HG03097 (cell line): ENCODE results near the gene PIK3IP1.
"Not testable (repeated sequence)": the region's sequence is repeated elsewhere in the genome, so short reads cannot be mapped to it uniquely, and the experiment has no call there.

Experiments
- ATAC-seq: cut with Tn5 transposase; IDR thresholded peaks from one replicate; pipeline ENCODE4 v1.9.1; 2021; ENCODE audit not compliant: unreplicated experiment, low FRiP score

PIK3IP1 gene

DNA sequence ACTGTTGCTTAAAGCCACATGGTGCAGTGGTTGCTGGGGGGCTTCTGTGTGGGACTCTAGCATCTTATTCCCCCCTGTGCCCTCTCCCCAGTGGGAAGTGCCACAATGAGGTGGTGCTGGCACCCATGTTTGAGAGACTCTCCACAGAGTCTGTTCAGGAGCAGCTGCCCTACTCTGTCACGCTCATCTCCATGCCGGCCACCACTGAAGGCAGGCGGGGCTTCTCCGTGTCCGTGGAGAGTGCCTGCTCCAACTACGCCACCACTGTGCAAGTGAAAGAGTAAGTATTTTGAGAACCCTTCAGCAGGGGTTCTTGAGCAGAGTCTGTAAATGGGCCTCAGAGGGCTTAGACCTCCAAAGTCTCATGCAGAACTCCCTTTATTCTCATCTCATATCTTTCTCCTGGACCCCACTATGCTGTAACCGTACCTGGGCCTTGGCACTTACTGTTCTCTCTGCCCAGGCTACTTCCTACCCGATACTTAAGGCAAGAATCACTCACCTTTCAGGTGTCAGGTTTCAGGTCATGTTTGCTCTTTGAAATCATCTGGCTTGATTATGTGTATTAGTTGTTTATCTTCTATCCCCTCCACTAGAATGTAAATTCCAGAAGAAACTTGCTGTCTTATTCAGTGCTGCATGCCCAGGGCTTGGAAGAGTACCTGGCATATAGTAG, 32.4 kb downstream of the PIK3IP1 start:
- no peak for ATAC-seq

DNA sequence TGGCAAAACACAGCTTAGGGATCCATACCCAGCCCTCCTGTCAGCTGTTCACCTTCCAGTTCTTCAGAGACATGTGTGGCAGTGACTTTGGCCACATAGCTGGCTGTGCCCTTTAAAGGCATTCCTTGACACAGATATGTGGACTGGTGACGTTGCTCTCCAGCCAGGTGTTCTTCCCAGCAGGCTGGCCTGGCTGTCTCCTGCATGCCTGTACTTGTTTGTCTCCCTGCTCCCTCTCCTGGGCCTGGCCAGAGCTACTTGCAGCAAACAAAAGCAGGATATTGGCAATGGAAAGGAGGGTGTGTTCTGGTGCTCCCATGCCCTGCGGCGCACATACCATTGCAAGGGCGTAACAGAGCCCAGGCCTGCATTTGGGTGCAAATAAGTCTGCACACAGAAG, 38.3 kb downstream of the PIK3IP1 start:
- no peak for ATAC-seq

- no peak for ATAC-seq
These were observed 41.3 kb downstream of the PIK3IP1 start for GRCh38 chr22:31250740-31251600.

DNA sequence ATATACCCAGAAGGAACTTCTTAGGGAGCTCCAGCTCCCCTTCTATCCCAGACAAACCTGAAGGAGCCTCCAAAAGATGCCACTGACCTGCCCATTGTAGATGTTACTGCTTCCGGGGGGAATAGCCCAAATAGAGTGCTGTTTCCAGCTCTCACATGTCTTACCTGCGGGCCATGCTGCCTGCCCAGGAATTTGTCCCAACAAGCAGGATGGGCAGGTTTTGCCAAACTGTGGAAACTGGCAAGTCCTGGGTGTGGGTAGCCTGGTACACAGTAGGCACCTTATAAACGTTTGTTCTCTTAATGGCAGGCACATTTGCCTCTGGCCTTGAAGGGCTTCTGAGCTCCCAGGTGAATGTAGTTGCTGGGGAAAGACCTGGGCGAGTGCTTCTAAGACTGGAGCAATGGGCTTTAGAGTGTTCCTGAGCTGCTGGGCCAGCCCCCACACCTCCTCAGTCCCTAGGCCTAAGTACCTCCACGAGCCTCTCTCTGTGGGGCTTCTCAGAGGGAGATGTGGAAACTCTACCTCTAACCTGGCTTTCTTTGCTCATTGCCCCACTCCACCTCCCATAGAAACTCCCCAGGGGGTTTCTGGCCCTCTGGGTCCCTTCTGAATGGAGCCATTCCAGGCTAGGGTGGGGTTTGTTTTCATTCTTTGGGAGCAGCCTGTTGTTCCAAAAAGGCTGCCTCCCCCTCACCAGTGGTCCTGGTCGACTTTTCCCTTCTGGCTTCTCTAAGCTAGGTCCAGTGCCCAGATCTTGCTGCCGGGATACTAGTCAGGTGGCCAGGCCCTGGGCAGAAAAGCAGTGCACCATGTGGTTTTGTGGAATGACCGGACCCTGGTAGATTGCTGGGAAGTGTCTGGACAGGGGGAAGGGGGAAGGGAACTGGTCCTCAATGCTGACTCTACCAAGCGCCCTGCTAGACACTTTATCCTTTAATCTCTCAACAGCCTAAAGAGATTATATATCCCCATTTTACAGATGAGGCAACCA, 43.0 kb downstream of the PIK3IP1 start:
- no peak for ATAC-seq

GRCh38 chr22:31248138-31248745, 44.0 kb downstream of the PIK3IP1 start:
- no peak for ATAC-seq

DNA sequence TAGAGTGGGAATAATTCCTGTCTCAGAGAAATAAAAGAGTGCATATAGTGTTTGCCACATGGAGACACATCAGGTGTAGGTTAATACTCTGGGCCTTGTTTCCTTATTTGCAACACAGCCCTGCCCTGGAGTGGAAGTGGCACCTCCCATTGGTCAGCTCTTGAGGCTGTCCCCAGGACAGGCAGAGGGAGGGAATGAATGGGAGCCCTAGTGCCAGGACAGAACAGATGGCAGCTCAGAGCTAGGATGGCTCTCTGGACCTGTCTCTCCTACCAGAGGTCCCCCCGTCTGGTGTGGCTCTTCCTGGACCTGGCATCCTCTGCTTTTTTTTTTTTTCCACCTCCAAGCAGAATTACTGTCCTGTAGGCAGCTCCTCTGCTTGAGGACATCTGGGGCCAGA, 44.6 kb downstream of the PIK3IP1 start:
- no peak for ATAC-seq

GRCh38 chr22:31246687-31247086, 45.6 kb downstream of the PIK3IP1 start:
- no peak for ATAC-seq

- ATAC-seq = not testable (repeated sequence)
These were observed 46.3 kb downstream of the PIK3IP1 start for GRCh38 chr22:31245998-31246397.

GRCh38 chr22:31244943-31245451, 47.3 kb downstream of the PIK3IP1 start:
- no peak for ATAC-seq

DNA sequence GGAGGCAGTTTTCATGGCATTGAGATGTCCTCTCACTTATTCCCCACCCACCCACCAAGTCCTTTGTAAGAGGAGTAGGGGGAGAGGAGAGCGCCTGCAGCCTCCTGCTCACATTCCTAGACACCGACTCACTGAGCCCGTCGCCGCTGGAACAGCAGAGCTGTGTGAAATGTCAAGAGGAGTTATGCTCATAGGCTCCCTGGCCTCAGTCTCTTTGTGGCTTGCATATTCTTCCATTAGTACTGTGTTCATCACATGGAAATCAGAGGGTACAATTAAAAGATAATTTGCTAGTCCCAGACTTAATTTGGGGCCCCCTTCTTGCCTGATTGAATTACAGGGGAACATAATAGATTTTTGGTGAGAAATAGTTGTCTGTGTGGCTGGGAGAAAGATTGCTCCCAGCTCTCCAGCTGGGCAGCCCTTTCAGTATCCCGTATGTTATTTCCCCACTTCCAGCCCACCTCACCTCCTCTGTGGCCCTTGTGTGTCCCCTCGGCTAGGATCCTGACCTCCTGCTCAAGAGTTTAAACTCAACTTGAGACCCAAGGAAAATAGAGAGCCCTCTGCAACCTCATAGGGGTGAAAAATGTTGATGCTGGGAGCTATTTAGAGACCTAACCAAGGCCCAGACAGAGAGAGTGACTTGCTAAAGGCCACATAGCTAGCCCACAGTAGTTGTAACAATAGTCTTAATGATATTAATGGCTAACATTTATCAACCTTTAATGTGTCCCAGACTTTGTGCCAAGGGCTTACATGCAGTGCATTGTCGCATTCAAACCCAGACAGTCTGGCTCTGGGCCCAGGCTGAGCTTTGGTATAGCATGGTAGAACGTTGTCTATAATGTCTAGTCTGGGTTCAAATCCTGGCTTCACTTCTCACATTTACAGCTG, 48.0 kb downstream of the PIK3IP1 start:
- no peak for ATAC-seq

DNA sequence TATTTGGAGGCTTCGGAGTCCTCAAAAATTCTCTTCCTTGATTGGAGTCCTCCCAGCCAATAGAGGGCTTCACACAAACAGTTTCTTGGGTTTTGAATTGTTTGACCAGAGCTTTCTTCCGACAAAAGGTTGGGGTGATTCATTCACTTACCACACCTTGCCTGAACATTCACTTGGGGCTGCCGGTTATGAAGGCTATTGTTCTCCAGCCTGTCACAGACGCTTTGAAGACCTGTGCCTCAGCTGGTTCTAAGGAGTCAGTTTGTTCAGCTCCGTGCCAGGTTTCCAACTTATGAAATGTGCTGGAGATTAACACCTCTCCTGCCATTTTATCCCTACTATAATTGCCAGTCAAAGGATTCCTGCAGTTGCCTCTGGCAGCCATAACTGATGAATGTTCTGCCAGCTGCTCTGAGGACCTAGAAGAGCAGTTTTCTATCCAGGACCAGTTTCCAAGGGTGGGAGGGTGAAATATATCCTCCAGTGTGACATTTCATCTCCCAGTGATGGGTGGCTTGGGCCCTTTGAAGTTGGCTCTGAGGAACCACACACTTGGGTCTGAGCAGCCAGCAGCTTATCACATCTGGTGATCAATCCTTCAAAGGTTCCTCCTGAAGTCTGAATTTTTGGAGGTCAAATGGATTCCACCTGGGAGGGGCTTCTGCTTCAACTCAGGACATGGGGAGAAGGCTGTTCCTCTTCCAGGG, 48.8 kb downstream of the PIK3IP1 start:
- no peak for ATAC-seq

GRCh38 chr22:31241936-31242335, 50.4 kb downstream of the PIK3IP1 start:
- no peak for ATAC-seq

GRCh38 chr22:31241200-31241599, 51.1 kb downstream of the PIK3IP1 start:
- no peak for ATAC-seq

GRCh38 chr22:31239771-31240370, 52.4 kb downstream of the PIK3IP1 start:
- ATAC-seq = no peak

GRCh38 chr22:31238057-31238456, 54.2 kb downstream of the PIK3IP1 start:
- peak; percentile 49 for ATAC-seq

- not testable (repeated sequence) for ATAC-seq
These were observed 56.2 kb downstream of the PIK3IP1 start for GRCh38 chr22:31236044-31236443.

GRCh38 chr22:31235081-31235480, 57.2 kb downstream of the PIK3IP1 start:
- ATAC-seq = no peak

DNA sequence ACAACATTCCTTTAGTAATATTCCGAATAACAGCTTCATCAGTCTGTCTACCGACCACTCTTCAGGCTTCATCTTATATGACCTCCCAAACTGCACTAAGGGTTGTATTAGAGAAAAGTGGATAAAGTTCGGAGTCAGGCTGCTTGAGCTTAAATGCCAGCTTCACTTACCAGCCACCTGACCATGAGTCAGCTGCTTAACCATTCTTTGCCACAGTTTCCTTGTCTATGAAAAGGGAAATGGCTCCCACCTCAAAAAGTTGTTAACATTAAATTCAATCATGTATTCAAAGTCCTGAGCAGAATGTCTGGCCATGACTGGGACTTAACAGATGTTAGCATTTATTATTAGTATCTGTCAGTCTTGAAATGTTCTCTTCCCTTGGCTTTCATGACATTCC, 59.3 kb downstream of the PIK3IP1 start:
- ATAC-seq = no peak
